Measurements from ENCODE around the gene SERPINB12. TPM values are rescaled to one million over a fixed set of nuclear protein-coding genes. Genes with fewer than 3 reads are reported as not detected.

The SERPINB12 gene
- total RNA-seq, 5 donors from 2014 or later (not counting 1 experiment from before 2014, with no cell fraction given) = not detected

GRCh38 chr18:63617915-63618234, 75.7 kb downstream of the SERPINB12 start:
- ATAC-seq (replicated peaks in 1 of 4) = no peak
- H3K36me3 Mint-ChIP-seq = no peaks in the 10 kb centered on the region
- no peak overlapping the region for H3K27ac Mint-ChIP-seq
- peaks cover 0 to 14% (median 11%) of the 10 kb centered on the region in 3 donors for H3K9me3 Mint-ChIP-seq
- Histone ChIP-seq H3K27me3 (replicated peaks in 1 of 2; ENCODE audit: control insufficient read depth in 2 of 2, extremely low read depth in 1 of 2, insufficient read depth in 2 of 2, low read length in 1 of 2) (no peaks in the 10 kb centered on the region), H3K36me3 (ENCODE audit: control insufficient read depth in 2 of 2, extremely low read depth in 1 of 2, insufficient read depth in 1 of 2, low read length in 1 of 2) (no peaks in the 10 kb centered on the region), H3K4me3 (ENCODE audit: control insufficient read depth in 1 of 2, extremely low read depth in 1 of 2, low read length in 1 of 2) (no peak overlapping the region), H3K9me3 (no peaks in the 10 kb centered on the region), H3K27ac (ENCODE audit: low read length) (no peak overlapping the region), H3K4me1 (ENCODE audit: control insufficient read depth in 1 of 2, extremely low read depth in 1 of 2, insufficient read depth in 2 of 2, low read length in 2 of 2) (no peaks in the 10 kb centered on the region)
- no peak for DNase-seq
- no CpG with 5 or more reads among the region's 2 CpGs for WGBS (ENCODE audit: insufficient coverage)
- H3K4me1 Mint-ChIP-seq = no peaks in the 10 kb centered on the region
- ChIA-PET CTCF (no interaction called here), POLR2A (no interaction called here)
- no peak overlapping the region for H3K4me3 Mint-ChIP-seq
- H3K27me3 Mint-ChIP-seq = no peaks in the 10 kb centered on the region

Other genes starting within 250 kb of the SERPINB12 start
- 100 to 1,000 TPM; 113 to 201 (median 123) TPM for gene BCL2, start 222.6 kb upstream of the SERPINB12 start, total RNA-seq
- 10 to 100 TPM; 25.2 to 69.1 (median 56.3) TPM for gene KDSR, start 175.2 kb upstream of the SERPINB12 start, total RNA-seq
- 10 to 100 TPM; 64.2 to 88.7 (median 77.6) TPM for gene VPS4B, start 119.9 kb upstream of the SERPINB12 start, total RNA-seq
- not detected for gene SERPINB5, start 65.4 kb upstream of the SERPINB12 start, total RNA-seq
- not detected for gene SERPINB13, start 45.0 kb downstream of the SERPINB12 start, total RNA-seq
- gene SERPINB4, start 101.9 kb downstream of the SERPINB12 start, total RNA-seq = not detected
- gene SERPINB3, start 119.5 kb downstream of the SERPINB12 start, total RNA-seq = not detected
- gene SERPINB11, start 160.6 kb downstream of the SERPINB12 start, total RNA-seq = not detected
- gene SERPINB7, start 233.0 kb downstream of the SERPINB12 start, total RNA-seq = not detected

Data from T-cell (primary cell).